ENCODE results near the gene DSP. TPM values are rescaled to one million over a fixed set of nuclear protein-coding genes. Genes with fewer than 3 reads are reported as not detected.
A peak's percentile ranks its signal among the peaks of the same experiment; 100 is the strongest.

DSP gene
- total and polyA plus RNA-seq, 8 donors = 12.0 to 125 (median 80.6) TPM

- TF ChIP-seq EP300 (IDR thresholded peaks at IDR 0.05) (no peak), POLR2AphosphoS5 (IDR thresholded peaks at IDR 0.05) (no peak), POLR2A (IDR thresholded peaks at IDR 0.05) (no peak), CTCF (IDR thresholded peaks at IDR 0.05) (no peak)
- DNase-seq = peak in 1 of 2 donors; percentile 46
- Histone ChIP-seq H3K9me3 (no peaks in the 10 kb centered on the region), H3K36me3 (no peaks in the 10 kb centered on the region), H3K4me1 (no peaks in the 10 kb centered on the region), H3K27ac (no peak overlapping the region), H3K27me3 (peaks cover 0 to 5% (median 0%) of the 10 kb centered on the region in 3 donors), H3K4me3 (no peak overlapping the region)
- WGBS, 5 donors = 66 to 82% (median 80%) methylated on average over 11 of the region's 11 CpGs
- intact Hi-C loops (cut with DNase I; ENCODE audit: low total_unique reads) = no loop called here
These were observed 87.4 kb downstream of the DSP start for GRCh38 chr6:7628909-7629308.

GRCh38 chr6:7629321-7629720, 87.8 kb downstream of the DSP start:
- intact Hi-C loops (cut with DNase I; ENCODE audit: low total_unique reads) = no loop called here

DNA sequence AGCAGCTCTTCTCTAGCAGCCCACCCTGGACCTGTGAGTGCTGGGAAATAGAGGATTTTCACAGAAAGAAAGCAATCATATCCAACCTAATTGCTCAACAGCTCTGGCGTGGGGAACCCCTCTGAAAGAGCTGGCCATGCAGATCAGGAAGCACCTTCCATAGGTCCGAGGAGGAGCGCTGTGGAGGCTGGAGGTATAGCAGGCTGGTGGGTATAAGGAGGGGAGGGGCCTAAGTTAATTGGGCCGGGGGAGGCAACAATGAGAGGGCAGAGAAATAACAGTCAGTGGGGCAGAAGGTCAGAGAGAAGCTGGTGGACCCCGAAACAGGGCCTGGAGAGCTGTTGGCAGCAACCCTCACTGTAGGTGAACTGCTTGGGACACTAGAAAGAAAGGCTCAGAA, 89.3 kb downstream of the DSP start:
- peaks cover 0 to 5% (median 0%) of the 10 kb centered on the region in 3 donors for H3K27me3 ChIP-seq
- intact Hi-C loops (cut with DNase I; ENCODE audit: low total_unique reads) = no loop called here
- DNase-seq = no peak
- no peak for TF ChIP-seq CTCF (IDR thresholded peaks at IDR 0.05)
- TF ChIP-seq POLR2A (IDR thresholded peaks at IDR 0.05) = no peak
- no peak for TF ChIP-seq POLR2AphosphoS5 (IDR thresholded peaks at IDR 0.05)
- no peak overlapping the region for H3K27ac ChIP-seq
- no peaks in the 10 kb centered on the region for H3K4me1 ChIP-seq
- no peak overlapping the region for H3K4me3 ChIP-seq
- H3K9me3 ChIP-seq = no peaks in the 10 kb centered on the region
- WGBS, 5 donors = 79 to 92% (median 84%) methylated on average over 5 of the region's 5 CpGs
- no peaks in the 10 kb centered on the region for H3K36me3 ChIP-seq

More at GRCh38 chr6:7629321-7629720, 87.8 kb downstream of the DSP start:
- no peaks in the 10 kb centered on the region for H3K36me3 ChIP-seq
- WGBS, 5 donors = 45 to 80% (median 53%) methylated on average over 2 of the region's 2 CpGs
- no peak overlapping the region for H3K4me3 ChIP-seq
- H3K27ac ChIP-seq = no peak overlapping the region
- H3K27me3 ChIP-seq = peaks cover 0 to 5% (median 0%) of the 10 kb centered on the region in 3 donors
- no peaks in the 10 kb centered on the region for H3K4me1 ChIP-seq
- no peak for TF ChIP-seq POLR2AphosphoS5 (IDR thresholded peaks at IDR 0.05)
- no peak for DNase-seq
- no peaks in the 10 kb centered on the region for H3K9me3 ChIP-seq

GRCh38 chr6:7631466-7631865, 90.0 kb downstream of the DSP start:
- intact Hi-C loops (cut with DNase I; ENCODE audit: low total_unique reads) = no loop called here
- H3K27ac ChIP-seq = no peak overlapping the region
- WGBS, 5 donors = 31 to 45% (median 39%) methylated on average over 5 of the region's 5 CpGs
- H3K4me1 ChIP-seq = no peaks in the 10 kb centered on the region
- H3K36me3 ChIP-seq = no peaks in the 10 kb centered on the region
- DNase-seq = no peak
- no peak for TF ChIP-seq POLR2A (IDR thresholded peaks at IDR 0.05)
- no peak for TF ChIP-seq CTCF (IDR thresholded peaks at IDR 0.05)
- no peak for TF ChIP-seq POLR2AphosphoS5 (IDR thresholded peaks at IDR 0.05)
- TF ChIP-seq EP300 (IDR thresholded peaks at IDR 0.05) = no peak
- H3K27me3 ChIP-seq = peaks cover 0 to 5% (median 0%) of the 10 kb centered on the region in 3 donors
- no peak overlapping the region for H3K4me3 ChIP-seq
- H3K9me3 ChIP-seq = no peaks in the 10 kb centered on the region

DNA sequence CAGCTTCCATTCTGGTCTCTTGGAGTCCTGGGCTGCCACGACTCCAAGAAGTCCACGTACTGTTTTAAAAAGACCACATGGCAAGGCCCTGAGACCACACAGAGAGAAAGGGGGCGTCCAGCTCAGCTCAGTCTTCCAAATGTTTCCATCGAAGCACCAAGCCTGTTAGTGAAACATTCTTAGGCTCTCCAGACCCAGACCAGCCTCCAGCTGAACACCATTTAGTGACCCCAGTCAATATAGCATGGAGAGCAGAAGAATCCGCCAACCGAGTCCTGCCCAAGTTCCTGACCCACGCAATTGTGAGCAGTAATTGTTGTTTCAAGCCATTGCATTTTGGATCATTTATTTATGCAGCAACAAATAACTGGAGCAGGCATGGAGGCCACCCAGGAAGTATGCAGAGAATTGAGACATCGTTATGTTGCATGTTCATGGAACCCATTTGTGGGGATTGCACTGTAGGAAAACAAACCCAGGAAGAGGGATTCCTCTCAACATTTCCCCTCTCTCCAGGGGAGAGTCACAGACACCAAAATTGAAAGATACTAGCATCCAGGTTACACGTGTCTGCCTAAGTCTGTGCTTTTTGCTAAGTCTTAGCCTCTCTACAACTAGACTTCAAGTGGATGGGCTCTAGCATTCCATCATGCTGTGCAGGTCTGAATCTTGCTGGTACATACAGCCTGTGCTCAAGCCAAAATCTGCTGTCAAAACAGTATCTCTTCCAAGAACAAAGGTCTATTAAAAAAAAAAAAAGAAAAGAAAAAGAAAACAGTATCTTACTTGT, 91.2 kb downstream of the DSP start:
- Histone ChIP-seq H3K9me3 (no peaks in the 10 kb centered on the region), H3K27ac (no peak overlapping the region), H3K27me3 (peaks cover 0 to 5% (median 0%) of the 10 kb centered on the region in 3 donors), H3K4me3 (no peak overlapping the region), H3K36me3 (no peaks in the 10 kb centered on the region), H3K4me1 (no peaks in the 10 kb centered on the region)
- TF ChIP-seq POLR2AphosphoS5 (IDR thresholded peaks at IDR 0.05) = no peak
- no peak for TF ChIP-seq CTCF (IDR thresholded peaks at IDR 0.05)
- intact Hi-C loops (cut with DNase I; ENCODE audit: low total_unique reads) = no loop called here
- DNase-seq = peak in 1 of 2 donors; percentile 13
- 72 to 80% (median 75%) methylated on average over 9 of the region's 9 CpGs for WGBS, 5 donors

All from stomach (tissue), 9 donors.